Activated naive CD4-positive, alpha-beta T cell treated with anti-CD3 and anti-CD28 coated beads, Interleukin-2, amount 10 ng/mL, durations not matched to agents 7 days and 5 days (primary cell): ENCODE measurements around the gene STXBP5L.
"Not testable (repeated sequence)": the region's sequence is repeated elsewhere in the genome, so short reads cannot be mapped to it uniquely, and the experiment has no call there.

Source experiments
- CTCF ChIA-PET: fragments of 350-600 bp; sonication (Branson Sonifier 250); formaldehyde crosslinking; loops from one replicate; lab custom pipeline; 2021; ENCODE audit warnings: antibody characterized with exemption; lab: Charles Lee
- DNase-seq: peaks from one replicate; pipeline ENCODE4 v3.0.0-alpha.2; 2020
- H3K27ac Mint-ChIP-seq: one replicate; pipeline ENCODE4 v1.8.0; 2021; ENCODE audit warnings: mild to moderate bottlenecking, moderate library complexity, mixed read lengths
- H3K27me3 Mint-ChIP-seq: one replicate; pipeline ENCODE4 v1.8.0; 2021; ENCODE audit warnings: mild to moderate bottlenecking, mixed read lengths
- H3K36me3 Mint-ChIP-seq: one replicate; pipeline ENCODE4 v1.8.0; 2021; ENCODE audit warnings: mixed read lengths
- H3K4me1 Mint-ChIP-seq: one replicate; pipeline ENCODE4 v1.8.0; 2021; ENCODE audit warnings: mixed read lengths
- H3K4me3 Mint-ChIP-seq: one replicate; pipeline ENCODE4 v1.8.0; 2021; ENCODE audit warnings: mild to moderate bottlenecking, moderate library complexity, mixed read lengths
- H3K9me3 Mint-ChIP-seq: one replicate; pipeline ENCODE4 v1.8.0; 2021; ENCODE audit warnings: mixed read lengths

Gene STXBP5L

DNA sequence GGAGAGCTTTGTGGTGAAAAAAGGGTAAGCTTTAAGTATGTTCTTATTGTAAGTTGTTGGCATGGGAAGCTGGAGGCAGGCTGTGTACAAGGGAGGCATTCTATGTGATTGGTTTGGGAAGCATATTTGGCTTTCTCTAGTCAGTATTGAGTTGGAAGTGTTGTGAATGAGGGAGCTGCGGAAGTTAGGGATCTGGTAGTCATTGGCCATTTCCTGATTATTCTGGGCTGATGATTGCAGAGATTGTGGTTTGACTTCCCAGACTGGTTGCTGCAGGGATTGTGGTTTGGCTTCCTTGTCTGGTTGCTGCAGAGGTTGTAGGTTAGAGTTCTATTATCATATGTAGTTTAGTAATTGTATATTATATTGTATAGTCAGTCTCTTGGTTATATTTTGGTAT is 21.0 kb downstream of the STXBP5L start:
- Mint-ChIP-seq H3K27me3 (no peaks in the 10 kb centered on the region), H3K4me1 (no peaks in the 10 kb centered on the region), H3K9me3 (peaks cover 10% of the 10 kb centered on the region), H3K4me3 (no peak overlapping the region), H3K36me3 (no peaks in the 10 kb centered on the region), H3K27ac (no peak overlapping the region)
- CTCF ChIA-PET, result no interaction called here
- no peak for DNase-seq

DNA sequence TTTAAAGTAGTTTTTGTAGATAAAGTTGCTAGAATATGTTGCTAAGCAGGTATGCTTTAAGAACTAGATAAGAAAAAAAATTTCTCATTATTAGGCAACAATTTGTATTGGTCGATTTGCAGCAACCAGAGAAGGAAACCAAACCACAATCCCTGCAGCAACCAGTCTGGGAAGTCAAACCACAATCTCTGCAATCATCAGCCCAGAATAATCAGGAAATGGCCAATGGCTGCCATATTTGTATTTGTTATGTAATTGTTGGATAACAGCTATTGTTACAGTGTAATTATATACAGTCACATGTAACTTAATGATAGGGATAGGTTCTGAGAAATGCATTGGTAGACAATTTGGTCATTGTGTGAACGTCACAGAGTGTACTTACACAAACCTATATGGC is 23.6 kb downstream of the STXBP5L start:
- Mint-ChIP-seq H3K9me3 (peaks cover 5% of the 10 kb centered on the region), H3K36me3 (no peaks in the 10 kb centered on the region), H3K27ac (no peak overlapping the region), H3K4me1 (no peaks in the 10 kb centered on the region), H3K27me3 (no peaks in the 10 kb centered on the region), H3K4me3 (no peak overlapping the region)
- DNase-seq, result no peak
- CTCF ChIA-PET, result no interaction called here

DNA sequence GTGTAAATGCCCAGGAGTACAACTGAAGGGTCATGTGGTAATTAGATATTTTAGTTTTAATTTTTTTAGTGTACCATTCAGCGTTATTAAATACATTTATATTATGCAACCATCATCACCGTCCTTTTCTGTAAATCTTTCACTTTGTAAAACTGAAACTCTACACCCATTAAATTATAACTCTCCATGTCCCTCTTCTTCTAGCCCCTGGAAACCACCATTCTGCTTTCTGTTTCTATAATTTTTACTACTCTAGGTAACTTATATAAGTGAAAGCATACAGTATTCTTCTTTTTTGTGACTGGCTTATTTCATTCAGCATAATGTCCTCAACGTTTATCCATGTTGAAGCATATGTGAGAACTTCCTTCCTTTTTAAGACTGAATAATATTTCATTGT is 48.1 kb downstream of the STXBP5L start:
- no peak for DNase-seq
- CTCF ChIA-PET, result no interaction called here
- Mint-ChIP-seq H3K9me3 (no peaks in the 10 kb centered on the region), H3K27me3 (no peaks in the 10 kb centered on the region), H3K27ac (no peak overlapping the region), H3K4me1 (no peaks in the 10 kb centered on the region), H3K36me3 (no peaks in the 10 kb centered on the region), H3K4me3 (no peak overlapping the region)

- H3K27ac Mint-ChIP-seq, result no peak overlapping the region
- no peaks in the 10 kb centered on the region for H3K4me1 Mint-ChIP-seq
- H3K36me3 Mint-ChIP-seq, result no peaks in the 10 kb centered on the region
- H3K4me3 Mint-ChIP-seq, result no peak overlapping the region
- H3K9me3 Mint-ChIP-seq, result peaks cover 4% of the 10 kb centered on the region
- no peaks in the 10 kb centered on the region for H3K27me3 Mint-ChIP-seq
- CTCF ChIA-PET, result no interaction called here
- DNase-seq, result no peak
Measured at GRCh38 chr3:120982608-120983320, 74.8 kb downstream of the STXBP5L start.

DNA sequence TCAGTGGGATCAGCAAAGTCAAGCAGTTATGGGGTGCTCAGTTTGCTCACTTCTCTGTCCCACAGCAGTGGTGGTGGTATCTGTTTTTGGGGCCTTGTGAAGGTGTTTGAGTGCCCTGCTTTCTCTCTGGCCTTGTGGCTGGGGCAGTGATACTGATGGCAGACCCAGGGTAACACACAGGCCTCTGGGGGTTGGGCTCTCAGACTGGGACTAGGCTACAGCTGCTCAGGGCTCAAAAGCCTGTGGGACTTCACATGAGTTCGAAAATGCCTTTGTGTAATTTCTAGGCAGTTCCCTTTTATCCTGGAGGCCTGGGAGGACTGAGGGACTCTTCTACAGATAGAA is 75.3 kb downstream of the STXBP5L start:
- no peak overlapping the region for H3K27ac Mint-ChIP-seq
- CTCF ChIA-PET, result no interaction called here
- no peaks in the 10 kb centered on the region for H3K4me1 Mint-ChIP-seq
- H3K4me3 Mint-ChIP-seq, result no peak overlapping the region
- no peak for DNase-seq
- peaks cover 4% of the 10 kb centered on the region for H3K9me3 Mint-ChIP-seq
- H3K27me3 Mint-ChIP-seq, result no peaks in the 10 kb centered on the region
- no peaks in the 10 kb centered on the region for H3K36me3 Mint-ChIP-seq

GRCh38 chr3:120983841-120984240 is 75.8 kb downstream of the STXBP5L start:
- H3K9me3 Mint-ChIP-seq, result peaks cover 4% of the 10 kb centered on the region
- DNase-seq, result no peak
- no peak overlapping the region for H3K27ac Mint-ChIP-seq
- H3K4me3 Mint-ChIP-seq, result no peak overlapping the region
- no peaks in the 10 kb centered on the region for H3K27me3 Mint-ChIP-seq
- no peaks in the 10 kb centered on the region for H3K36me3 Mint-ChIP-seq
- H3K4me1 Mint-ChIP-seq, result no peaks in the 10 kb centered on the region
- CTCF ChIA-PET, result no interaction called here

- Mint-ChIP-seq H3K27ac (no peak overlapping the region), H3K27me3 (no peaks in the 10 kb centered on the region), H3K9me3 (peaks cover 1% of the 10 kb centered on the region), H3K36me3 (no peaks in the 10 kb centered on the region), H3K4me1 (no peaks in the 10 kb centered on the region), H3K4me3 (no peak overlapping the region)
- DNase-seq, result no peak
- CTCF ChIA-PET, result no interaction called here
Measured at GRCh38 chr3:120985242-120985641, 77.2 kb downstream of the STXBP5L start.

DNA sequence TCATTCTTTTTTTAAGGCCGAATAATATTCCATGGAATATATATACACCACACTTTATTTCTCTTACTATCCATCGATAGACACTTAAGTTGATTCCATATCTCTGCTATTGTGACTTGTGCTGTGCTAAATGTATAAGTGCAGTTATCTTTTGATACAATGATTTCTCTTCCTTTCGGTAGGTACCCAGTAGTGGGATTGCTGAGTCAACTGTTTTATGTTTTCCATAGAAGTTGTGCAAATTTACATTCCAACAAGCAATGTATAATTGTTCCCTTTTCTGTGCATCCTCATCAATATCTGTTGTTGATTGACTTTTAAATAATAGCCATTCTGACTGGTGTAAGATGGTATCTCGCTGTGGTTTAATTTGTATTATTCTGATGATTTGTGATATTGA is 81.0 kb downstream of the STXBP5L start:
- CTCF ChIA-PET, result no interaction called here

DNA sequence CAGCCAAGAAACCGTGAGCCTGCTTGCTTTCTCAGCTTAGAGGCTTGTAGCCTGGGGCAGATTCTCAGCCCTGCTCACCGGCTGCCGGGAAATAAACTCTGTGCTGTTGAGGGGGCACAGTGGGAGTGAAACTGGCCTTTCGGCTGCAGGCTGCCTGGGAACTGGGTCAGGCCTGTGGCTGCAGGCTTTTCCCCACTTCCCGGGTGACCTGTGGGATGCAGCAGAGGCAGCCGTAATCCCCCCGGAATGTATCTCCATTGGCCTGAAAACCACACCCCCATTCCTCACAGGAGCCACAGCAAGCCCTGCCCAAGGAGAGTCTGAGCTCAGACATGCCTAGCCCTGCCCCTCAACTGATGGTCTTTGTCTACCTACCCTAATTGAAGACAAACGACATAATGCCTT is 110.9 kb downstream of the STXBP5L start:
- CTCF ChIA-PET, result no interaction called here
- no peak overlapping the region for H3K27ac Mint-ChIP-seq
- H3K4me1 Mint-ChIP-seq, result no peaks in the 10 kb centered on the region
- no peaks in the 10 kb centered on the region for H3K36me3 Mint-ChIP-seq
- no peak for DNase-seq
- peaks cover 8% of the 10 kb centered on the region for H3K9me3 Mint-ChIP-seq
- H3K4me3 Mint-ChIP-seq, result no peak overlapping the region
- no peaks in the 10 kb centered on the region for H3K27me3 Mint-ChIP-seq

More for the DNA sequence above, 81.0 kb downstream of the STXBP5L start:
- Mint-ChIP-seq H3K4me3 (no peak overlapping the region), H3K9me3 (no peaks in the 10 kb centered on the region), H3K4me1 (no peaks in the 10 kb centered on the region), H3K36me3 (no peaks in the 10 kb centered on the region), H3K27me3 (no peaks in the 10 kb centered on the region), H3K27ac (no peak overlapping the region)
- DNase-seq, result no peak

DNA sequence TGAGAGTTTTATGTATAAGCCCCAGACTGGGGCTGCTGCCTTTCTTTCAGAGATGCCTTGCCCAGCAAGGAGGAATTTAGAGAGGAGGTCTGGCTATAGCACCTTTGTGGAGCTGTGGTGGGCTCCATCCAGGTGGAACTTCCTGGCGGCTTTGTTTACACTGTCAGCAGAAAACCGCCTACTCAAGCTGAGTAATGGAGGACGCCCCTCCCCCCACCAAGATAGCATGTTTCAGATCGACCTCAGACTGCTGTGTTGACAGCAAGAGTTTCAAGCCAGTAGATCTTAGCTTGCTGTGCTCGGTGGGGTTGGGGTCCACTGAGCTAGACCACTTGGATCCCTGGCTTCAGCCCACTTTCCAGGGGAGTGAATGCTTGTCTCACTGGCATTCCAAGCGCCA is 155.6 kb downstream of the STXBP5L start:
- Mint-ChIP-seq H3K9me3 (peaks cover 1% of the 10 kb centered on the region), H3K4me1 (no peaks in the 10 kb centered on the region), H3K27ac (no peak overlapping the region), H3K36me3 (no peaks in the 10 kb centered on the region), H3K27me3 (no peaks in the 10 kb centered on the region), H3K4me3 (no peak overlapping the region)
- DNase-seq, result no peak
- CTCF ChIA-PET, result no interaction called here

- no peak for DNase-seq
- Mint-ChIP-seq H3K4me1 (no peaks in the 10 kb centered on the region), H3K4me3 (no peak overlapping the region), H3K36me3 (no peaks in the 10 kb centered on the region), H3K27me3 (no peaks in the 10 kb centered on the region), H3K27ac (no peak overlapping the region), H3K9me3 (peaks cover 1% of the 10 kb centered on the region)
- CTCF ChIA-PET, result no interaction called here
Measured at GRCh38 chr3:121064121-121064520, 156.1 kb downstream of the STXBP5L start.

DNA sequence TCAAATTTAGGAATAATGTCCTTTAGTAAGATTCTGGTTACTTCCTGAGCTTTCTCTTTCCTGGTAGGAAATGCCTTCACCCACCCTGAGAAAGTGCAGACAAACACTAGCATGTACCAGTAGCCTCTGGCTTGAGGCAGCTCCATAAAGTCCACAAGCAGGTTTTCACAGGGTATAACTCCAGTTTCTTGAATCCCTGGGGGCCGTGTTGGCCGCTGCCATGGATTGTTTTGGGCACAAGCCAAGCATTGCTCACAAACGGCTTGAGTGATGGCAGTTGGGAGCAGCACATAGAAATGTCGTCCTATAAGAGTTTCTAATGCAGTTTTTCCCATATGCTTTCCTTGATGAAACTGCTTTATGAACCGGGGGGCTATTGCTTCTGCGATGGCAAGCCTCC is 164.1 kb downstream of the STXBP5L start:
- H3K36me3 Mint-ChIP-seq, result no peaks in the 10 kb centered on the region
- no peaks in the 10 kb centered on the region for H3K4me1 Mint-ChIP-seq
- peaks cover 8% of the 10 kb centered on the region for H3K9me3 Mint-ChIP-seq
- H3K4me3 Mint-ChIP-seq, result no peak overlapping the region
- DNase-seq, result no peak
- H3K27me3 Mint-ChIP-seq, result no peaks in the 10 kb centered on the region
- H3K27ac Mint-ChIP-seq, result no peak overlapping the region
- CTCF ChIA-PET, result no interaction called here

DNA sequence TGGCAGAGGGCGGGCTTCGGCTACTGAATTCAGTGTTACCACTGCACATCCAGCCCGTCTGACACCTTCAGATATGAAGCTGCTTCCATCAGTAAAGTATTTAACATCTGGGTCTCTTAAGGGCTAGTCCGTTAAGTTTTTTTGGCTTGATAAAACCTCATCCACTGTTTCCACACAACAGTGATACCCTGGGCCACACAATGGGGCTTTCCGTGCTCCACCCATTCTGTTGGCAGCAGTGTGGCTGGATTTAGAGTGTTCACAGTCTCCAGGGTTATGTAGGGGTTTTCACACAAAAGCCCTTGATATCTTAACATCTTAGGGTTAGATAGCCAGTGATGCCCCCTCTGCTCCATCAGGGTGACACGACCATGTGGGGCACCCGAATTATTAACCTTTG is 165.0 kb downstream of the STXBP5L start:
- Mint-ChIP-seq H3K4me1 (no peaks in the 10 kb centered on the region), H3K36me3 (no peaks in the 10 kb centered on the region), H3K9me3 (peaks cover 15% of the 10 kb centered on the region), H3K4me3 (no peak overlapping the region), H3K27me3 (no peaks in the 10 kb centered on the region), H3K27ac (no peak overlapping the region)
- no peak for DNase-seq
- CTCF ChIA-PET, result no interaction called here

GRCh38 chr3:121075191-121075590 is 167.2 kb downstream of the STXBP5L start:
- CTCF ChIA-PET, result no interaction called here
- Mint-ChIP-seq H3K4me1 (no peaks in the 10 kb centered on the region), H3K36me3 (no peaks in the 10 kb centered on the region), H3K27ac (no peak overlapping the region), H3K9me3 (peaks cover 15% of the 10 kb centered on the region), H3K27me3 (no peaks in the 10 kb centered on the region), H3K4me3 (no peak overlapping the region)
- DNase-seq, result no peak

- DNase-seq, H3K27me3 Mint-ChIP-seq, H3K27ac Mint-ChIP-seq, CTCF ChIA-PET, H3K36me3 Mint-ChIP-seq, H3K4me3 Mint-ChIP-seq, H3K4me1 Mint-ChIP-seq: not testable (repeated sequence)
- H3K9me3 Mint-ChIP-seq, result peaks cover 14% of the 10 kb centered on the region
Measured at GRCh38 chr3:121078378-121079101, 170.5 kb downstream of the STXBP5L start.
